ENCODE measurements around the gene ARID1B. TPM values are rescaled to one million over a fixed set of nuclear protein-coding genes. Genes with fewer than 3 reads are reported as not detected.

ARID1B gene
- total and polyA plus RNA-seq, 9 of the 15 experiments (the other 6 are each of a cell fraction or from before 2014, with no cell fraction given) = 12.5 to 50.5 (median 25.8) TPM

GRCh38 chr6:156943166-156943565, 166.0 kb downstream of the ARID1B start:
- no peak for ATAC-seq
- no peak overlapping the region for H3K27ac ChIP-seq (ENCODE audit: extremely low read depth, low read depth, low read length)
- 0 out of 5 replicates have a peak, but pooled peaks cover 0 to 8% of the 10 kb centered on the region in 2 experiments for H3K4me1 ChIP-seq (replicated peaks in 1 of 2; ENCODE audit: control insufficient read depth in 2 of 2, insufficient read depth in 2 of 2, low read length in 2 of 2)
- FAIRE-seq = no peak
- no peak overlapping the region for H3K4me3 ChIP-seq
- POLR2A ChIA-PET = interaction anchor here (0.7 to 1.2 kb wide), 2 partner anchors 8 to 9 kb away, joined by 3 to 12 read pairs; no protein-coding TSS in a partner anchor
- H2AFZ ChIP-seq (ENCODE audit: low read depth, low read length) = no peak overlapping the region
- WGBS (ENCODE audit: insufficient coverage, low coverage, missing lambda C conversion rate) = 80% methylated on average over 6 of the region's 6 CpGs
- no peak overlapping the region for H3K9ac ChIP-seq (ENCODE audit: insufficient read depth in 1 of 2, low read depth in 2 of 2, low read length in 2 of 2)
- H3K79me2 ChIP-seq (ENCODE audit: control insufficient read depth, insufficient read depth, low read length) = peaks cover 47% of the 10 kb centered on the region
- no peak overlapping the region for H3K4me2 ChIP-seq (ENCODE audit: insufficient read depth, low read length)
- H3K36me3 ChIP-seq (ENCODE audit: control insufficient read depth, insufficient read depth, low read length) = no peaks in the 10 kb centered on the region
- DNase-seq (ENCODE audit: extremely low read depth in 1 of 4, low spot score in 3 of 4) = no peak
- H3K9me1 ChIP-seq (ENCODE audit: control insufficient read depth, insufficient read depth, low read length) = no peaks in the 10 kb centered on the region
- in situ Hi-C loops (cut with MboI) (no loop called here), intact Hi-C loops (cut with micrococcal nuclease) (no loop called here)
- CTCF ChIA-PET (ENCODE audit: low intra/inter-chr PET ratio) = no interaction called here
- H3K27me3 ChIP-seq (ENCODE audit: control insufficient read depth in 2 of 2, insufficient read depth in 2 of 2, low read length in 2 of 2) = no peaks in the 10 kb centered on the region
- no TSS peak for BruUV-seq (replicated peaks)
- H3K9me3 ChIP-seq (replicated peaks; ENCODE audit: control insufficient read depth, insufficient read depth, low read depth, low read length) = no peaks in the 10 kb centered on the region
- H4K20me1 ChIP-seq (replicated peaks; ENCODE audit: control insufficient read depth, insufficient read depth, low read length) = peaks cover 6% of the 10 kb centered on the region; the same call in 1 of the 2 replicates
- TF ChIP-seq IFI16 (CRISPR knock-in tag; IDR thresholded peaks at IDR 0.05) (no peak), ZNF445 (CRISPR knock-in tag; IDR thresholded peaks at IDR 0.05; ENCODE audit: low read depth) (no peak), ZNF3 (CRISPR knock-in tag; IDR thresholded peaks at IDR 0.05) (no peak), ZBTB40 (IDR thresholded peaks at IDR 0.05) (no peak), ZBTB40 (CRISPR knock-in tag; IDR thresholded peaks at IDR 0.05) (no peak), PKNOX1 (IDR thresholded peaks at IDR 0.05) (no peak), POLR2B (IDR thresholded peaks at IDR 0.05; ENCODE audit: low read depth, partially characterized antibody) (no peak), ZNF431 (CRISPR knock-in tag; IDR thresholded peaks at IDR 0.05) (no peak)
- TF ChIP-seq, protein P1, sequence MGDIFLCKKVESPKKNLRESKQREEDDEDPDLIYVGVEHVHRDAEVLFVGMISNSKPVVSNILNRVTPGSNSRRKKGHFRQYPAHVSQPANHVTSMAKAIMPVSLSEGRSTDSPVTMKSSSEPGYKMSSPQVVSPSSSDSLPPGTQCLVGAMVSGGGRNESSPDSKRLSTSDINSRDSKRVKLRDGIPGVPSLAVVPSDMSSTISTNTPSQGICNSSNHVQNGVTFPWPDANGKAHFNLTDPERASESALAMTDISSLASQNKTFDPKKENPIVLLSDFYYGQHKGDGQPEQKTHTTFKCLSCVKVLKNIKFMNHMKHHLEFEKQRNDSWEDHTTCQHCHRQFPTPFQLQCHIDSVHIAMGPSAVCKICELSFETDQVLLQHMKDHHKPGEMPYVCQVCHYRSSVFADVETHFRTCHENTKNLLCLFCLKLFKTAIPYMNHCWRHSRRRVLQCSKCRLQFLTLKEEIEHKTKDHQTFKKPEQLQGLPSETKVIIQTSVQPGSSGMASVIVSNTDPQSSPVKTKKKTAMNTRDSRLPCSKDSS (IDR thresholded peaks at IDR 0.05; ENCODE audit: low read depth, partially characterized antibody) = no peak
- TF ChIP-seq, protein P2, sequence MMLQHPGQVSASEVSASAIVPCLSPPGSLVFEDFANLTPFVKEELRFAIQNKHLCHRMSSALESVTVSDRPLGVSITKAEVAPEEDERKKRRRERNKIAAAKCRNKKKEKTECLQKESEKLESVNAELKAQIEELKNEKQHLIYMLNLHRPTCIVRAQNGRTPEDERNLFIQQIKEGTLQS (IDR thresholded peaks at IDR 0.05) = no peak
- TF ChIP-seq, protein P2 (CRISPR knock-in tag; conservative IDR thresholded peaks at IDR 0.05) = no peak
